Measurements from ENCODE around the gene CMKLR1.

DNA sequence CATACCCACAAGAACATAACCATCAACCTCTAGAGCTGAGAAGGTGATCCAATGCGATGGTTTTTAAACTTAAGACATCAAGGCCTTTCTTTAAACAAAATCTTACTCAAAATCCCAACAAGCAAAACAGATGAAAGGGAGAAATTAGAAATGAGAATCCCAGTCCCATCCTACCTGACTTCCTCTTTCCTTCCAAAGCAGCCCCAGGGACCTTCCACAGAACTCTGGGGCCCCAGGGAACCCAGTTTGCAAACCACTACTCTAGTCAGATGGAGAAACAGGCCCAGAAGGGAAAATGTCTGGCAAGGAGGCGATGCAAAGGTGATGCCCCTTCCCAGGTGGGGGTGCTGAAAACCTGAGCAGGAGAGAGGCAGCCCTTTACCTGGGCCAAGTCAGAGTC is 29.0 kb upstream of the CMKLR1 start:
- TF ChIP-seq CTCF (IDR thresholded peaks at IDR 0.05) (no peak), POLR2A (IDR thresholded peaks at IDR 0.05) (no peak)
